SK-N-SH treated with all-trans-retinoic acid at 6 μM for 48 hours (cell line): ENCODE data around the gene GNA12.

Source experiments
- ATAC-seq: fragments of 200-7000 bp; cut with Tn5 transposase; 3 replicates; pipeline ENCODE4 v1.9.1; 2020; ENCODE audit warnings: mild to moderate bottlenecking, moderate library complexity
- ARNTL ChIP-seq: fragments of 450-650 bp; formaldehyde crosslinking; IDR thresholded peaks from 2 replicates; pipeline ENCODE4 v1.5.0; 2020; ENCODE audit warnings: low read depth, mild to moderate bottlenecking, moderate library complexity, borderline replicate concordance
- BACH2 ChIP-seq: fragments of 250-450 bp; sonication (Bioruptor Pico); IDR thresholded peaks from 2 replicates; pipeline ENCODE4 v1.9.0; 2021; ENCODE audit warnings: mild to moderate bottlenecking, borderline replicate concordance
- CREB5 ChIP-seq: fragments of 250-450 bp; sonication (Bioruptor Pico); IDR thresholded peaks from 2 replicates; pipeline ENCODE4 v1.5.1; 2020; ENCODE audit warnings: low read depth, mild to moderate bottlenecking, moderate library complexity
- CSDC2 ChIP-seq: fragments of 250-450 bp; sonication (Bioruptor Pico); IDR thresholded peaks from 2 replicates; pipeline ENCODE4 v1.5.0; 2020; ENCODE audit warnings: mild to moderate bottlenecking, moderate library complexity
- CSRNP3 ChIP-seq: fragments of 250-450 bp; sonication (Bioruptor Pico); IDR thresholded peaks from 2 replicates; pipeline ENCODE4 v1.5.1; 2021; ENCODE audit warnings: mild to moderate bottlenecking, moderate library complexity
- ESRRG ChIP-seq: fragments of 250-450 bp; sonication (Bioruptor Pico); IDR thresholded peaks from 2 replicates; pipeline ENCODE4 v1.6.1; 2021; ENCODE audit warnings: mild to moderate bottlenecking
- GLIS3 ChIP-seq: fragments of 250-450 bp; sonication (Bioruptor Pico); IDR thresholded peaks from 2 replicates; pipeline ENCODE4 v1.5.0; 2020; ENCODE audit warnings: mild to moderate bottlenecking, moderate library complexity
- ISL1 ChIP-seq: fragments of 250-450 bp; sonication (Bioruptor Pico); IDR thresholded peaks from 2 replicates; pipeline ENCODE4 v2.1.2; 2022; ENCODE audit warnings: mild to moderate bottlenecking, moderate library complexity
- OSR1 ChIP-seq: fragments of 250-450 bp; sonication (Bioruptor Pico); IDR thresholded peaks from 2 replicates; pipeline ENCODE4 v1.8.0; 2022; ENCODE audit warnings: moderate library complexity, mild to moderate bottlenecking, inconsistent platforms
- PATZ1 ChIP-seq: fragments of 250-450 bp; sonication (Bioruptor Pico); IDR thresholded peaks from 2 replicates; pipeline ENCODE4 v1.8.0; 2020; ENCODE audit warnings: mild to moderate bottlenecking, moderate library complexity, borderline replicate concordance
- POU6F1 ChIP-seq: fragments of 250-450 bp; sonication (Bioruptor Pico); IDR thresholded peaks from 2 replicates; pipeline ENCODE4 v1.8.0; 2021; ENCODE audit warnings: low read depth, mild to moderate bottlenecking, moderate library complexity, borderline replicate concordance
- PPARA ChIP-seq: fragments of 250-450 bp; sonication (Bioruptor Pico); IDR thresholded peaks from 2 replicates; pipeline ENCODE4 v1.5.0; 2020; ENCODE audit warnings: mild to moderate bottlenecking, borderline replicate concordance
- RARB ChIP-seq: fragments of 250-450 bp; sonication (Bioruptor Pico); IDR thresholded peaks from 2 replicates; pipeline ENCODE4 v1.8.0; 2021; ENCODE audit warnings: mild to moderate bottlenecking, moderate library complexity
- SNAI2 ChIP-seq: fragments of 250-450 bp; sonication (Bioruptor Pico); IDR thresholded peaks from 2 replicates; pipeline ENCODE4 v1.5.0; 2020; ENCODE audit warnings: mild to moderate bottlenecking, moderate library complexity
- TCF4 ChIP-seq: fragments of 250-450 bp; sonication (Bioruptor Pico); IDR thresholded peaks from 2 replicates; pipeline ENCODE4 v1.8.0; 2021; ENCODE audit warnings: mild to moderate bottlenecking, moderate library complexity, borderline replicate concordance
- TOX ChIP-seq: fragments of 250-450 bp; sonication (Bioruptor Pico); IDR thresholded peaks from 2 replicates; pipeline ENCODE4 v1.8.0; 2021; ENCODE audit warnings: mild to moderate bottlenecking, moderate library complexity, borderline replicate concordance
- TSHZ2 ChIP-seq: fragments of 250-450 bp; sonication (Bioruptor Pico); IDR thresholded peaks from 2 replicates; pipeline ENCODE4 v1.5.0; 2020; ENCODE audit warnings: mild to moderate bottlenecking, moderate library complexity
- ZC3H10 ChIP-seq: fragments of 250-450 bp; sonication (Bioruptor Pico); IDR thresholded peaks from 2 replicates; pipeline ENCODE4 v1.5.1; 2021; ENCODE audit warnings: mild to moderate bottlenecking, moderate library complexity
- ZFP3 ChIP-seq: fragments of 250-450 bp; sonication (Bioruptor Pico); IDR thresholded peaks from 2 replicates; pipeline ENCODE4 v1.5.0; 2020; ENCODE audit warnings: mild to moderate bottlenecking, moderate library complexity
- ZFP30 ChIP-seq: fragments of 450-650 bp; formaldehyde crosslinking; IDR thresholded peaks from 2 replicates; pipeline ENCODE4 v1.5.0; 2022; ENCODE audit warnings: mild to moderate bottlenecking, moderate library complexity
- ZNF565 ChIP-seq: fragments of 450-650 bp; formaldehyde crosslinking; conservative IDR thresholded peaks from 2 replicates; pipeline ENCODE4 v1.5.0; 2020; ENCODE audit warnings: low read depth, mild to moderate bottlenecking, moderate library complexity
- ZNF70 ChIP-seq: fragments of 450-650 bp; formaldehyde crosslinking; IDR thresholded peaks from 2 replicates; pipeline ENCODE4 v1.5.0; 2020; ENCODE audit warnings: mild to moderate bottlenecking, moderate library complexity
- ZNF8 ChIP-seq: fragments of 450-650 bp; formaldehyde crosslinking; IDR thresholded peaks from 2 replicates; pipeline ENCODE4 v1.5.0; 2020; ENCODE audit warnings: mild to moderate bottlenecking, moderate library complexity

The GNA12 gene

GRCh38 chr7:2838873-2839578 lies 5.1 kb downstream of the GNA12 start:
- ATAC-seq: no peak
- no peak for TF ChIP-seq RARB (CRISPR knock-in tag)
- no peak for TF ChIP-seq ISL1 (CRISPR knock-in tag)
- no peak for TF ChIP-seq CSDC2 (CRISPR knock-in tag)
- TF ChIP-seq CSRNP3 (CRISPR knock-in tag): no peak
- TF ChIP-seq BACH2 (CRISPR knock-in tag): no peak
- no peak for TF ChIP-seq POU6F1
- TF ChIP-seq ZFP3: no peak
- no peak for TF ChIP-seq ZC3H10 (CRISPR knock-in tag)
- TF ChIP-seq ZFP30 (CRISPR knock-in tag): no peak
- TF ChIP-seq GLIS3 (CRISPR knock-in tag): no peak
- no peak for TF ChIP-seq PATZ1 (CRISPR knock-in tag)
- no peak for TF ChIP-seq TOX (CRISPR knock-in tag)
- TF ChIP-seq ARNTL: no peak
- no peak for TF ChIP-seq PPARA (CRISPR knock-in tag)
- no peak for TF ChIP-seq SNAI2 (CRISPR knock-in tag)
- TF ChIP-seq ESRRG: no peak
- TF ChIP-seq ZNF565 (CRISPR knock-in tag): no peak
- TF ChIP-seq CREB5 (CRISPR knock-in tag): no peak

GRCh38 chr7:2838451-2838850 lies 5.7 kb downstream of the GNA12 start:
- ATAC-seq: no peak
- TF ChIP-seq GLIS3 (CRISPR knock-in tag) (no peak), PPARA (CRISPR knock-in tag) (no peak), ZC3H10 (CRISPR knock-in tag) (no peak), SNAI2 (CRISPR knock-in tag) (no peak), TCF4 (CRISPR knock-in tag) (no peak), ZNF8 (CRISPR knock-in tag) (no peak), ZFP3 (no peak), RARB (CRISPR knock-in tag) (no peak), ARNTL (no peak), CSDC2 (CRISPR knock-in tag) (no peak), CSRNP3 (CRISPR knock-in tag) (no peak), ESRRG (no peak), ZNF565 (CRISPR knock-in tag) (no peak), POU6F1 (no peak), TSHZ2 (CRISPR knock-in tag) (no peak), OSR1 (CRISPR knock-in tag) (no peak), ZFP30 (CRISPR knock-in tag) (no peak), ZNF70 (CRISPR knock-in tag) (no peak), BACH2 (CRISPR knock-in tag) (no peak), TOX (CRISPR knock-in tag) (no peak)
